DOHH2 (cell line): ENCODE measurements around the gene UNC5A.

Source experiments
- EZH2phosphoT487 ChIP-seq: fragments of 200-600 bp; sonication (generic); IDR thresholded peaks from 2 replicates; pipeline ENCODE4 v1.6.1; 2017; ENCODE audit warnings: borderline replicate concordance, mild to moderate bottlenecking, antibody characterized with exemption, low read length, moderate library complexity, mixed read lengths
- TF ChIP-seq, protein P1 (sequence below): fragments of 200-600 bp; sonication (generic); IDR thresholded peaks from one replicate; pipeline ENCODE4 v1.5.1; 2014; ENCODE audit warnings: antibody characterized with exemption, mild to moderate bottlenecking, low read depth, low read length; ENCODE audit not compliant: poor library complexity, severe bottlenecking

DNA sequence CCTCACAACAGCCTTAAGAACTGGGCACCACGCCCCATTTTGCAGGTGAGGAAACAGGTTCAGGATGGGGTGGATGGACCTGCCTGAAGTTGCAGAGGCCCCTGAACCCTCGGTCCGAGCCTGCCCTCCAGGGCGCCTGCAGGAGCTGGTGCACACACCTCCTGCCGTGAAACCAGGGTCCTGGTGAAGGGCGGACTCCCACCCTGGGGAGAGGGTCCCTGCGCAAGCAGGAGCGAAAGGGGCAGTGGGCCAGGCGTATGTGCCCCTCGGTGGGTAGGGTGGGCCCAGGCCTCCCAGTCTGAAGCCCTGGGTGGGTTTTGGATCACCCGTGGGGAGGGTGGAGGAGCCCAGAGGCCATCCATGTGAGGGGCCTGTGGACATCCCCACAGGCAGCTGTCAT lies 50.9 kb downstream of the UNC5A start:
- TF ChIP-seq, protein P1, sequence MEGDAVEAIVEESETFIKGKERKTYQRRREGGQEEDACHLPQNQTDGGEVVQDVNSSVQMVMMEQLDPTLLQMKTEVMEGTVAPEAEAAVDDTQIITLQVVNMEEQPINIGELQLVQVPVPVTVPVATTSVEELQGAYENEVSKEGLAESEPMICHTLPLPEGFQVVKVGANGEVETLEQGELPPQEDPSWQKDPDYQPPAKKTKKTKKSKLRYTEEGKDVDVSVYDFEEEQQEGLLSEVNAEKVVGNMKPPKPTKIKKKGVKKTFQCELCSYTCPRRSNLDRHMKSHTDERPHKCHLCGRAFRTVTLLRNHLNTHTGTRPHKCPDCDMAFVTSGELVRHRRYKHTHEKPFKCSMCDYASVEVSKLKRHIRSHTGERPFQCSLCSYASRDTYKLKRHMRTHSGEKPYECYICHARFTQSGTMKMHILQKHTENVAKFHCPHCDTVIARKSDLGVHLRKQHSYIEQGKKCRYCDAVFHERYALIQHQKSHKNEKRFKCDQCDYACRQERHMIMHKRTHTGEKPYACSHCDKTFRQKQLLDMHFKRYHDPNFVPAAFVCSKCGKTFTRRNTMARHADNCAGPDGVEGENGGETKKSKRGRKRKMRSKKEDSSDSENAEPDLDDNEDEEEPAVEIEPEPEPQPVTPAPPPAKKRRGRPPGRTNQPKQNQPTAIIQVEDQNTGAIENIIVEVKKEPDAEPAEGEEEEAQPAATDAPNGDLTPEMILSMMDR: no peak
- TF ChIP-seq EZH2phosphoT487: no peak
